Subcutaneous abdominal adipose tissue (tissue), 5 donors: ENCODE results near the gene KDM1A.

Experiments used
- H3K27ac ChIP-seq: one replicate; pipeline ENCODE4 v1.7.0; 2013; ENCODE audit warnings: low read depth, mild to moderate bottlenecking, inconsistent platforms, low read length, moderate library complexity
- H3K27me3 ChIP-seq, 5 donors: one replicate each; pipeline ENCODE4 v1.7.0; 2013; ENCODE audit warnings: low read length in 5 of 5, inconsistent platforms in 1 of 5; ENCODE audit not compliant: control insufficient read depth in 5 of 5, insufficient read depth in 4 of 5
- H3K36me3 ChIP-seq, 5 donors: one replicate each; pipeline ENCODE4 v1.7.0; 2013; ENCODE audit warnings: low read length in 5 of 5; ENCODE audit not compliant: control insufficient read depth in 5 of 5, insufficient read depth in 5 of 5
- H3K4me1 ChIP-seq, 5 donors: one replicate each; pipeline ENCODE4 v1.7.0; 2013; ENCODE audit warnings: low read length in 5 of 5, mild to moderate bottlenecking in 3 of 5, moderate library complexity in 1 of 5; ENCODE audit not compliant: control insufficient read depth in 5 of 5, insufficient read depth in 5 of 5
- H3K4me3 ChIP-seq, 5 donors: one replicate each; pipeline ENCODE4 v1.7.0; 2013; ENCODE audit warnings: low read length in 5 of 5, low read depth in 1 of 5
- H3K9ac ChIP-seq, 5 donors: one replicate each; pipeline ENCODE4 v1.7.0; 2013; ENCODE audit warnings: low read length in 5 of 5, mild to moderate bottlenecking in 4 of 5, moderate library complexity in 3 of 5
- H3K9me3 ChIP-seq, 5 donors: one replicate each; pipeline ENCODE4 v1.7.0; 2013; ENCODE audit warnings: low read length in 5 of 5; ENCODE audit not compliant: control insufficient read depth in 5 of 5
- donor health status: healthy.
- donor health status: healthy.
- donor health status: healthy.
- donor health status: healthy.
- donor health status: healthy.

KDM1A gene

DNA sequence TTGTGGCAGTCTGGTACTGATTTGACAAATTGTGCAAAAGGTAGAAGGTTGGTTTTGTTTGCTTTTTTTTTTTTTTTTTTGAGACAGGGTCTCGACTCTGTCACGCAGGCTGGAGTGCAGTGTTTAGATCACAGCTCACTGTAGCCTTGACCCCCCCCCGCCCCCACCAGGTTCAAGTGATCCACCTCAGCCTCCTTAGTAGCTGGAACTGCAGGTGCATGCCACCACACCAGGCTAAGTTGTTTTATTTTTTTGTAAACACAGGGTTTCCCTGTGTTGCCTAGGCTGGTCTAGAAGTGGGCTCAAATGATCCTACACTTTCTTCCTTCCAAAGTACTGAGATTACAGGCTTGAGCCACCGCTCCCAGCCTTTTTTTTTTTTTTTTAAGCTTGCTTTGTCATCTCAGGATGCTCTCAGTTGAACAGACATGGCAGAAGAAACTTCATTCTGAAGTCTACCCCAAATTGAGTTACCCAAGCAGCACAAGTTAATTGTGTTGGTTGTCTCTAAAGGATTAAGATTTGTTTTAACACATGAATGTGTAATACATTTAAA is 8.2 kb downstream of the KDM1A start:
- H3K36me3 ChIP-seq = peaks cover 0 to 8% (median 0%) of the 10 kb centered on the region in 5 donors
- no peak overlapping the region for H3K4me3 ChIP-seq
- H3K9ac ChIP-seq = no peak overlapping the region
- peaks cover 0 to 7% (median 0%) of the 10 kb centered on the region in 5 donors for H3K9me3 ChIP-seq
- H3K27me3 ChIP-seq = no peaks in the 10 kb centered on the region
- H3K4me1 ChIP-seq = peaks cover 0 to 6% (median 0%) of the 10 kb centered on the region in 5 donors
- H3K27ac ChIP-seq = no peak overlapping the region

DNA sequence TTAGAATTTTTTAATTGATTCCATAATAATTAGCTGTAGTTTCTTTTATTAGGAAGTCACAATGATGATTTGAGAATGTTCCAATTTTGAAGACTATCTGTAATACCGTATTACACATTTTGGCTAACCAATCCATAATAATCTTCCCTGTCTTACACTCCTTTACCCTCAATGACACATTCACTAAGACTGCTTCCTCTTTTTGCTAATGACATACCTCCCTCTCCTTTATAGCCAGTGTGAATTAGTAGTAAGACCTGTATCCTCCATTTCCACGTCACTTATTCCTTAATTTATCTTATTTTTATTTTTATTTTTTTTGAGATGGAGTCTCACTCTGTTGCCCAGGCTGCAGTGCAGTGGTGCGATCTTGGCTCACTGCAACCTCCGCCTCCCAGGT is 10.1 kb downstream of the KDM1A start:
- Histone ChIP-seq H3K9ac (no peak overlapping the region), H3K4me3 (no peak overlapping the region), H3K27ac (no peak overlapping the region), H3K27me3 (no peaks in the 10 kb centered on the region), H3K36me3 (peaks cover 0 to 8% (median 0%) of the 10 kb centered on the region in 5 donors), H3K9me3 (no peaks in the 10 kb centered on the region), H3K4me1 (no peaks in the 10 kb centered on the region)

DNA sequence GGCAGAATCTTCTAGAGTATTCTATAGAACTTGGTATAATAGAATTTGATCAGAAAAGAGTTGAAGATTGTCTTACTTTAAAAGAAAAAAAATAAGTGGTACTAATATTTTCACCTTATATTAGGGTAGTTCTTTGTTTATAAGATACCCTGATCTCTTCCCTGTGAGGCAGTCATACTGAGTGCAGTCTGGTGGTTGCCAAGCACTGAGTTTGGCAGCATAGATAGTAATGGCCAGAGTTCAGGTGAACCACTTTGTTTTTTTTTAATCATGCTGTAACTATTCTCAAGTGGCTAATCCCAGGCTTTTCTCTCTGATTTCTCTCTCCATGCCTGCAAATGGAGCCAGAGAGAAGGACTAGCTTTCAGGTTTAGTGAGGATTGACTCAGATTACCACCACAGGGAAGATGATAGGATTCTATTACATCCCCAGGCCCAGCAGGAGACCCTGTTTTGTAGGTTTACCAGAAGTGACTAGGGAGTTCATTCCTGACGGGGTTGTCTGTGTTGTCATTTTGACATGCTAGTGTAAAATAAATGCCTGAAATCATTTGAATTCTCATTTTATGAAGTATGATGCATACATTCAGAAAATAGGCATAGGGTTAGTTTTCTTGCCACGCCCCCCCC is 16.7 kb downstream of the KDM1A start:
- Histone ChIP-seq H3K27me3 (no peaks in the 10 kb centered on the region), H3K9ac (no peak overlapping the region), H3K36me3 (peaks cover 0 to 1% (median 0%) of the 10 kb centered on the region in 5 donors), H3K4me3 (no peak overlapping the region), H3K9me3 (no peaks in the 10 kb centered on the region), H3K27ac (no peak overlapping the region), H3K4me1 (no peaks in the 10 kb centered on the region)

DNA sequence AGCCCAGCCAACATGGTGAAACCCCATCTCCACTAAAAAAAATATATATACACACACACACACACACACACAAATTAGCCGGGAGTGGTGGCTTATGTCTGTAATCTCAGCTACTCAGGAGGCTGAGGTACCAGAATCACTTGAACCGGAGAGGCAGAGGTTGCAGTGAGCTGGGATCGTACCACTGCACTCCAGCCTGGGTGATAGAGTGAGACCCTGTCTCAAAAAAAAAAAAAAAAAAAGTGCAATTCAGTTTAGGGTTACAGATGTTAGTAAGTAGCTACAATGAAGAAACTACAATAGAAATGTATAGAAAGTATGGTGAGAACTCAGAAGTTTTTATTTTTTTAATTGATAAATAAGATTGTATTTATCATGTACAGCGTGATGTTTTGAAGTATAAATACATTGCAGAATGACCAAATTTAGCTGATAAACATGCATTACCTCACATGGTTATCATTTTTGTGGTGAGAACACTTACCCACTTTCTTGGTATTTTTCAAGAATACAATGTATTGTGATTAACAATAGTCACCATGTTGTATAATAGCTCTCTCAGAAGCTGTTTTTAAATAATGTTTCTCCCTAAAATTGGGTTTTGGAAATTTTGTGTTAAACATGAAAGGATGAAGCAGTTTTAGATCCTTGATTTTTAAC is 17.9 kb downstream of the KDM1A start:
- no peak overlapping the region for H3K27ac ChIP-seq
- H3K9me3 ChIP-seq = no peaks in the 10 kb centered on the region
- H3K4me3 ChIP-seq = no peak overlapping the region
- no peaks in the 10 kb centered on the region for H3K27me3 ChIP-seq
- H3K9ac ChIP-seq = no peak overlapping the region
- no peaks in the 10 kb centered on the region for H3K4me1 ChIP-seq
- H3K36me3 ChIP-seq = no peaks in the 10 kb centered on the region

DNA sequence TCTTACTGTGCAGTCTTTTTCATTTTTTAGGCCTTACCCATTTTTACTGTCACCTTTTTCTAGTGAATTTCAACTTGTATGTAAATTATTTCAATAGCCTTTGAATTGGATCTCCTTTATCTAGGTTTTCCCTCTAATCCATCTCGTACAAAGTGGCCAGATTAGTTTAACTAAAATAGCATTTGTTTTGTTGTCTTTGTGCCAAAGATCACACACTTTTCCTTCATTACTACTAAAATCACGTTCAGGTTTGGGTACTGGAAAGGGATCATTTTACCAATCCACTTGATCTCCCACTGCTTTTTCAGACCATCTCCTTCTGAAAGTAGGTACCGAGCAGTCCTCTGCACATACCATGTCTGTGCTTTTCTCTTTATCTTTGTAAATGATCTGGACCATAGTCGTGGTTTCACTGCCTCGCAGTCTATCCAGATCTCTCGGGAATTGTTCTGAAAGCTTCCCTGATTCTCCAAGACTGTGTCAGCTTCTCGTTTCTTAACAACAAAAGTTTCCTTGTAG is 20.1 kb downstream of the KDM1A start:
- Histone ChIP-seq H3K9me3 (no peaks in the 10 kb centered on the region), H3K4me1 (no peaks in the 10 kb centered on the region), H3K9ac (no peak overlapping the region), H3K36me3 (no peaks in the 10 kb centered on the region), H3K27me3 (no peaks in the 10 kb centered on the region), H3K4me3 (no peak overlapping the region), H3K27ac (no peak overlapping the region)

DNA sequence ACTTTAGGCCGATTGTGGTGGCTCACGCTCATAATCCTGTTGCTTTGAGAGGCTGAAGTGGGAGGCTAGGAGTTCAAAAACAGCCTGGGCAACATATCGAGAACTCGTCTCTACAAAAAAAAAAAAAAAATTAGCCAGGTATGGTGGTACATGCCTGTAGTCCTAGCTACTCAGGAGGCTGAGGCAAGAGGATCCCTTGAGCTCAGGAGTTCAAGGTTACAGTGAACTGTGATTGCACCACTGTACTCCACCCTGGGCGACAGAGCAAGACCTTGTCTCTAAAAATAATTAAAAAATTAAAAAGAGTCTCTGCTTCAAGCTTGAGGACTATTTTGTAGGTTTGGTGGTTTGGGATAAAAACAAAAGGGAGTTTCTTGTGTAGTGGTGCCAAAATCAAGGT is 21.2 kb downstream of the KDM1A start:
- Histone ChIP-seq H3K36me3 (no peaks in the 10 kb centered on the region), H3K27me3 (no peaks in the 10 kb centered on the region), H3K9ac (no peak overlapping the region), H3K9me3 (no peaks in the 10 kb centered on the region), H3K27ac (no peak overlapping the region), H3K4me1 (no peaks in the 10 kb centered on the region), H3K4me3 (no peak overlapping the region)

DNA sequence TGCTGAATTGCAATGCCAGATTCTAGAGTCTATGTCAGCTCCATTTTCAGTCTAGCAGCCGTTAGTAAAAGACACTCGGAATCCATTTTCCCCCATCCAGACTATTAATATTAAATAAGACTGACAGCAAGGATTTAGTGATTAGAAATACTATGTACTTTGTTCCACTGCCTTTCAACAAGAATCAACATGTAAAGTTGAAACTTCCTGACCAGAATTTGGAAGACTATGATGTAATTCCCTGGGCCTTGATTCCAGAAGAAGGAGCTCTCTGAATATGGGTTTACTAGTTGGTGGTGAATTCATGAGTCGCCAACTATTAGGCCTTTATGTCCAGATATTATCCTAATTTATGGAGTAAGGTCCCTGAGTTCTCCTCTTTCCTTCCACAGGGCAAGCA is 24.8 kb downstream of the KDM1A start:
- H3K27ac ChIP-seq = no peak overlapping the region
- no peak overlapping the region for H3K9ac ChIP-seq
- H3K4me1 ChIP-seq = no peaks in the 10 kb centered on the region
- peaks cover 0 to 2% (median 0%) of the 10 kb centered on the region in 5 donors for H3K36me3 ChIP-seq
- no peak overlapping the region for H3K4me3 ChIP-seq
- no peaks in the 10 kb centered on the region for H3K27me3 ChIP-seq
- no peaks in the 10 kb centered on the region for H3K9me3 ChIP-seq

DNA sequence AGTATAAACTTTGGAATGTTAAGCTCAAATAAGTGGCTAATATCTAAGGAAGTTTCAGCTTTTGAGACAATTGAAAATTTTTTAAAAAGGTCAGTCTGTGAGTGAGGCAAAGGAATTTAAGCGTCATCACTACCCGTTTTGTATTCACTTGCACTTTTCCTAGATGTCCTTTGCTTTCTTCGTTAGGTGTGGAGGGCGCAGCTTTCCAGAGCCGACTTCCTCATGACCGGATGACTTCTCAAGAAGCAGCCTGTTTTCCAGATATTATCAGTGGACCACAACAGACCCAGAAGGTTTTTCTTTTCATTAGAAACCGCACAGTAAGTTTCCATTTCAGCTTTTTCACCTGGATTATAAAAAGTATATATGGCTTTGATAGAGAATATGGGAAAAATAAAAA is 30.9 kb downstream of the KDM1A start:
- no peaks in the 10 kb centered on the region for H3K27me3 ChIP-seq

DNA sequence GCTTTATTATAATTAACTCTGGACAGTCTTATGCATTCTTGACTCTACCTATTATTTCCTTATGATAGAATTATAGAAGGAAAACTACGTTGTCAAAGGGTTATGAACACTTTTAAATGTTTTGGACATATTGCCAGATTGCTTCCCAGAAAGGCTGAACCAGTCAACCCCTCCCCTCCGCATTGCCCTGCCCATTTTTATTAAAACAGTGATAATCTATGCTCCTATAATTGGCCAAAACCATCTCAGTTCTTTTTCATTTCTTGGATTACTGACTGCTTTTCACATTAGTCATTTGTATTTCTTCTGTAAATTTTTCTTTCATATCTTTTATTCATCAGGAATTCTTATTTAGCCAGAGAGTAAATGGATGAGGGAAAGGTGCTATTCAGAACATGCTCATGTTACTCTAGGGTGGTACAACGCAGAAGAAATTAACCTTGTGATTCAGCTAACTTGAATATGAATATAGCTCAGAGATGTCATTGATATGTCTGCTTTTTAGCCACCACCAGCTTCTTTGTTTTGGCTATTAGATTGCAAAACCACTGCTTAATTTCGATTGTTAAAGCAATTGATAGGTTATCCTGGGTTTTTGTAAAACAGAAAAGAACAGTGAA is 32.1 kb downstream of the KDM1A start:
- Histone ChIP-seq H3K36me3 (peaks cover 5 to 20% (median 16%) of the 10 kb centered on the region in 5 donors), H3K4me1 (peaks cover 0 to 3% (median 0%) of the 10 kb centered on the region in 5 donors), H3K27me3 (no peaks in the 10 kb centered on the region), H3K27ac (no peak overlapping the region), H3K9me3 (no peaks in the 10 kb centered on the region), H3K4me3 (no peak overlapping the region), H3K9ac (no peak overlapping the region)

More for the DNA sequence above, 30.9 kb downstream of the KDM1A start:
- no peak overlapping the region for H3K9ac ChIP-seq
- no peak overlapping the region for H3K27ac ChIP-seq
- no peaks in the 10 kb centered on the region for H3K9me3 ChIP-seq
- H3K36me3 ChIP-seq = peaks cover 5 to 17% (median 14%) of the 10 kb centered on the region in 5 donors
- H3K4me3 ChIP-seq = no peak overlapping the region
- H3K4me1 ChIP-seq = peaks cover 0 to 3% (median 0%) of the 10 kb centered on the region in 5 donors

DNA sequence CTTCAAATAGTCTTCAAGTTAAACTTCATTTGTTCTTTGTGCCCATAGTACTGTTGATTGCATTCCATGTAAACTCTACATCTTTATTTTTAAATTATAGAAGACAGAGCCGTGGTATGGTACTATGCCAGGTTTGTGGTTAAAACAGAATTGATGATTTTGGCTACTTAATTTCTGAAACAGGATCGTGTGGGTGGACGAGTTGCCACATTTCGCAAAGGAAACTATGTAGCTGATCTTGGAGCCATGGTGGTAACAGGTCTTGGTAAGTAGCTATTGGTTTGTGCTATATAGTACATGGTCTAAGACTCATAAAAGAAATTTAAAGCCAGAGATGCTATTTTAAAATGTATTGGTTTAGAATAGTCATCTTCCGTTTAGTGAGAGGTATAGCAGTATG is 38.0 kb downstream of the KDM1A start:
- H3K36me3 ChIP-seq = peaks cover 35 to 62% (median 52%) of the 10 kb centered on the region in 5 donors
- no peak overlapping the region for H3K9ac ChIP-seq
- no peak overlapping the region for H3K27ac ChIP-seq
- no peaks in the 10 kb centered on the region for H3K9me3 ChIP-seq
- H3K4me1 ChIP-seq = no peaks in the 10 kb centered on the region
- no peaks in the 10 kb centered on the region for H3K27me3 ChIP-seq
- no peak overlapping the region for H3K4me3 ChIP-seq
